ENCODE data around the gene LRP6. TPM values are rescaled to one million over a fixed set of nuclear protein-coding genes. Genes with fewer than 3 reads are reported as not detected.

The LRP6 gene
- total RNA-seq, 1 experiment from 2014 or later: 45.5 TPM

DNA sequence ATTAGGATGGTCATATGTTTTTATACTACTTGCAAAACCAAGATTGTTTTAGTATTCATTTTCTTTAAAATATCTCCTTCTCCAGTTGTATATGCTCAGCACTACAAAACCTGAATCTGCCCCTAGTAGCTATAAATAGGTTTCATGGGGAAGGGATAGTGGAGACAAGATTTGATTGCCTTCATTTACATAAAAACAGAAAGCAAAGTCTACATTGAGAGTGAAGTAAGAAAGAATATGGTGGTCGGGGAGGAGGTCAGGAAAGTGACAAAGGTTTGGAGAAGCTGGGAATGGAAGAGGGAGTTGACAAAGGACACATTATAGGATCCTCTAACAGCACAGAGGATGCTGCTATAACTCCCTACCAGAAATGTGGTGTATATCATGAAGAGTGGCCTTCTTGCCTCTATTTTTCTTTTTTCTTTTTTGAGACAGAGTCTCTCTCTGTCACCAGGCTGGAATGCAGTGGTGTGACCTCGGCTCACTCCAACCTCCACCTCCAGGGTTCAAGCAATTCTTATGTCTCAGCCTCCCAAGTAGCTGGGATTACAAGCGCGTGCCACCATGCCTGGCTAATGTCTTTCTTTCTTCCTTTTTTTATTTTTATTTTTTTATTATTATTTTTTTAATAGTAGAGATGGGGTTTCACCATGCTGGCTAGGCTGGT is 6.6 kb upstream of the LRP6 start:
- BruUV-seq (replicated peaks): no TSS peak
- ChIA-PET POLR2A (ENCODE audit: unreplicated experiment) (interaction anchor here (0.6 kb wide), 1 partner anchor 9 kb away, joined by 4 read pairs; no protein-coding TSS in a partner anchor), CTCF (interaction anchor here (0.6 kb wide), 1 partner anchor 179 kb away, joined by 4 read pairs; no protein-coding TSS in a partner anchor)

DNA sequence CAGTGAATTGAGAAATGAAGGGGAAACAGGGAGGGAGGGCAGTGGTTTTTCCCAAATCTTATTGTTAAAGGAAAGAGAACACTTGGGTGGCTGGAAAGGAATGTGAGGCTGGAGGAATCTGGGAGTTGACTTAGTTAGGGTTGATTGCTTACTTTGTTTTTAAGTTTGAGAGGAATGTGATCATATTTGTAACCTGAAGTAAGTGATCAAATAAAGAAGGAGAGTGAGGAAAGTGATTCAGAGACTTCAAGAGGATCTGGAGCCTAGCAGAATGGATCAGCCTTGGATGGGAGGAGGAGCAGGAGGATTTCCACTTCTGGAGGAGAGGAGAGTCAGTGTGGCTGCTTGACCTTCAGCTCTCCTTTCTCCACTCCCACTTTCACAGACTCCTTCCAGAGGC is 6.0 kb upstream of the LRP6 start:
- H3K4me2 ChIP-seq: no peak overlapping the region
- H3K4me3 ChIP-seq: no peak overlapping the region
- TF ChIP-seq, protein P1, sequence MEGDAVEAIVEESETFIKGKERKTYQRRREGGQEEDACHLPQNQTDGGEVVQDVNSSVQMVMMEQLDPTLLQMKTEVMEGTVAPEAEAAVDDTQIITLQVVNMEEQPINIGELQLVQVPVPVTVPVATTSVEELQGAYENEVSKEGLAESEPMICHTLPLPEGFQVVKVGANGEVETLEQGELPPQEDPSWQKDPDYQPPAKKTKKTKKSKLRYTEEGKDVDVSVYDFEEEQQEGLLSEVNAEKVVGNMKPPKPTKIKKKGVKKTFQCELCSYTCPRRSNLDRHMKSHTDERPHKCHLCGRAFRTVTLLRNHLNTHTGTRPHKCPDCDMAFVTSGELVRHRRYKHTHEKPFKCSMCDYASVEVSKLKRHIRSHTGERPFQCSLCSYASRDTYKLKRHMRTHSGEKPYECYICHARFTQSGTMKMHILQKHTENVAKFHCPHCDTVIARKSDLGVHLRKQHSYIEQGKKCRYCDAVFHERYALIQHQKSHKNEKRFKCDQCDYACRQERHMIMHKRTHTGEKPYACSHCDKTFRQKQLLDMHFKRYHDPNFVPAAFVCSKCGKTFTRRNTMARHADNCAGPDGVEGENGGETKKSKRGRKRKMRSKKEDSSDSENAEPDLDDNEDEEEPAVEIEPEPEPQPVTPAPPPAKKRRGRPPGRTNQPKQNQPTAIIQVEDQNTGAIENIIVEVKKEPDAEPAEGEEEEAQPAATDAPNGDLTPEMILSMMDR (conservative IDR thresholded peaks at IDR 0.05): no peak
- TF ChIP-seq EZH2 (IDR thresholded peaks at IDR 0.05; ENCODE audit: low read depth): no peak

More for the DNA sequence above, 6.6 kb upstream of the LRP6 start:
- peaks cover 8% of the 10 kb centered on the region; the same call in 1 of the 2 replicates for H3F3A ChIP-seq (ENCODE audit: insufficient read depth, low read depth)
- H3K9me2 ChIP-seq (ENCODE audit: insufficient read depth): no peaks in the 10 kb centered on the region
- H4K20me1 ChIP-seq (ENCODE audit: insufficient read depth): no peaks in the 10 kb centered on the region
- intact Hi-C loops (cut with micrococcal nuclease; ENCODE audit: unreplicated experiment): no loop called here
- H3K9me3 ChIP-seq (ENCODE audit: insufficient read depth, low read depth): no peaks in the 10 kb centered on the region; the same call in 1 of the 2 replicates
- peaks cover 15% of the 10 kb centered on the region; the same call in 1 of the 2 replicates for H3K4me1 ChIP-seq (replicated peaks; ENCODE audit: insufficient read depth)
- no peak overlapping the region for H3K4me2 ChIP-seq
- no peaks in the 10 kb centered on the region for H3K36me3 ChIP-seq (ENCODE audit: low read depth)
- H3K27me3 ChIP-seq (ENCODE audit: insufficient read depth, low read depth): no peaks in the 10 kb centered on the region
- TF ChIP-seq, protein P1 (conservative IDR thresholded peaks at IDR 0.05): no peak
- no peak for TF ChIP-seq EZH2 (IDR thresholded peaks at IDR 0.05; ENCODE audit: low read depth)
- no peaks in the 10 kb centered on the region for H3K79me2 ChIP-seq (ENCODE audit: low read depth)
- no peak overlapping the region for H2AFZ ChIP-seq
- no peak overlapping the region for H3K27ac ChIP-seq
- peak in 1 of 2 experiments; percentile 21 for DNase-seq
- no peak overlapping the region for H3K4me3 ChIP-seq

DNA sequence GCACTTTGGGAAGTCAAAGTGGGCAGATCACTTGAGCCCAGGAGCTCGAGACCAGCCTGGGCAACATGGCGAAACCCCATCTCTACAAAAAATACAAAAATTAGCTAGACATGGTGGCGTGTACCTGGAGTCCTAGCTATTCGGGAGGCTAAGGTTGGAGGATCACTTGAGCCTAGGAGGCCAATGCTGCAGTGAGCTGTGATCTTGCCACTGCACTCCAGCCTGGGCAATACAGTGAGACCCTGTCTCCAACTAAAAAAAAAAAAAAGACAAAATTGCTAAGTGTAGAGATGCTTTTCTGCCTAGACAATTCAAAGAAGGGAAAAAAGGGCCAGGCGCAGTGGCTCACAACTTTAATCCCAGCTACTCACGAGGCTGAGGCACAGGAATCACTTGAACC is 3.4 kb upstream of the LRP6 start:
- H3K4me1 ChIP-seq (replicated peaks; ENCODE audit: insufficient read depth): peaks cover 21% of the 10 kb centered on the region; the same call in 1 of the 2 replicates
- CTCF ChIA-PET: interaction anchor here (0.6 kb wide), 1 partner anchor 128 kb away, joined by 3 read pairs; no protein-coding TSS in a partner anchor
- H3K27ac ChIP-seq: no peak overlapping the region
- TF ChIP-seq EZH2 (IDR thresholded peaks at IDR 0.05; ENCODE audit: low read depth): no peak
- TF ChIP-seq, protein P1 (conservative IDR thresholded peaks at IDR 0.05): no peak
- H3K36me3 ChIP-seq (ENCODE audit: low read depth): no peaks in the 10 kb centered on the region
- H3K4me2 ChIP-seq: no peak overlapping the region
- intact Hi-C loops (cut with micrococcal nuclease; ENCODE audit: unreplicated experiment): no loop called here
- no peaks in the 10 kb centered on the region for H3K9me3 ChIP-seq (ENCODE audit: insufficient read depth, low read depth)
- H3K79me2 ChIP-seq (ENCODE audit: low read depth): peaks cover 15% of the 10 kb centered on the region
- 0 out of 2 replicates have a peak, but pooled peaks cover 2% of the 10 kb centered on the region for H4K20me1 ChIP-seq (ENCODE audit: insufficient read depth)
- DNase-seq: no peak
- no peak overlapping the region for H3K4me3 ChIP-seq
- POLR2A ChIA-PET (ENCODE audit: unreplicated experiment): interaction anchor here (0.6 kb wide), 1 partner anchor 63 kb away, joined by 14 read pairs; no protein-coding TSS in a partner anchor
- no peak overlapping the region for H2AFZ ChIP-seq
- no peaks in the 10 kb centered on the region for H3K9me2 ChIP-seq (ENCODE audit: insufficient read depth)
- BruUV-seq (replicated peaks): no TSS peak
- H3K27me3 ChIP-seq (ENCODE audit: insufficient read depth, low read depth): no peaks in the 10 kb centered on the region
- H3F3A ChIP-seq (ENCODE audit: insufficient read depth, low read depth): peaks cover 8% of the 10 kb centered on the region

More for the DNA sequence above, 6.0 kb upstream of the LRP6 start:
- ChIA-PET CTCF (no interaction called here), POLR2A (ENCODE audit: unreplicated experiment) (no interaction called here)
- no peaks in the 10 kb centered on the region for H3K36me3 ChIP-seq (ENCODE audit: low read depth)
- peaks cover 19% of the 10 kb centered on the region; the same call in 1 of the 2 replicates for H3K4me1 ChIP-seq (replicated peaks; ENCODE audit: insufficient read depth)
- no peaks in the 10 kb centered on the region for H3K79me2 ChIP-seq (ENCODE audit: low read depth)
- H3K9me2 ChIP-seq (ENCODE audit: insufficient read depth): no peaks in the 10 kb centered on the region
- no peak overlapping the region for H3K27ac ChIP-seq
- BruUV-seq (replicated peaks): no TSS peak
- intact Hi-C loops (cut with micrococcal nuclease; ENCODE audit: unreplicated experiment): loop anchor here (1.0 kb wide), 1 partner anchor 423 kb away; the partner anchor contains the start of gene GPR19
- no peaks in the 10 kb centered on the region; the same call in 1 of the 2 replicates for H3K9me3 ChIP-seq (ENCODE audit: insufficient read depth, low read depth)
- H2AFZ ChIP-seq: no peak overlapping the region
- no peaks in the 10 kb centered on the region for H4K20me1 ChIP-seq (ENCODE audit: insufficient read depth)
- H3K27me3 ChIP-seq (ENCODE audit: insufficient read depth, low read depth): no peaks in the 10 kb centered on the region
- peaks cover 8% of the 10 kb centered on the region for H3F3A ChIP-seq (ENCODE audit: insufficient read depth, low read depth)
- peak; percentile 11 to 46 for DNase-seq

All from PC-9 (cell line).